CD4-positive, alpha-beta memory T cell (primary cell): ENCODE data around the gene PIP5KL1. TPM values are rescaled to one million over a fixed set of nuclear protein-coding genes. Genes with fewer than 3 reads are reported as not detected.
A peak's percentile ranks its signal among the peaks of the same experiment; 100 is the strongest.

Experiments used
- CTCF ChIA-PET: fragments of 350-600 bp; sonication (Branson Sonifier 250); formaldehyde crosslinking; loops from one replicate; lab custom pipeline; 2021; ENCODE audit warnings: inconsistent platforms; ENCODE audit not compliant: partially characterized antibody; lab: Charles Lee
- POLR2A ChIA-PET: fragments of 350-600 bp; sonication (Branson Sonifier 250); formaldehyde crosslinking; loops from one replicate; lab custom pipeline; 2021; ENCODE audit not compliant: partially characterized antibody; lab: Charles Lee
- DNase-seq, 5 donors: peaks; one replicate each; pipeline versions ENCODE4 v3.0.0 to v3.0.0-alpha.2; 2020 to 2022; ENCODE audit warnings: mixed read lengths in 1 of 5
- H3K27ac ChIP-seq: one replicate; pipeline ENCODE4 v1.7.0; 2013; ENCODE audit warnings: low read depth, low read length
- H3K27me3 ChIP-seq: 2 replicates; pipeline ENCODE4 v1.7.0; 2013; ENCODE audit warnings: mild to moderate bottlenecking, low read length, moderate library complexity; ENCODE audit not compliant: insufficient read depth
- H3K36me3 ChIP-seq: 2 replicates; pipeline ENCODE4 v1.7.0; 2013; ENCODE audit warnings: mild to moderate bottlenecking, low read length, moderate library complexity; ENCODE audit not compliant: insufficient read depth
- H3K4me1 ChIP-seq: 2 replicates; pipeline ENCODE4 v1.7.0; 2013; ENCODE audit warnings: mild to moderate bottlenecking, low read length, moderate library complexity; ENCODE audit not compliant: insufficient read depth
- H3K4me3 ChIP-seq, 2 donors: one replicate each; pipeline ENCODE4 v1.7.0; 2013; ENCODE audit warnings: low read length in 2 of 2, mild to moderate bottlenecking in 1 of 2
- H3K9me3 ChIP-seq, 2 donors: one replicate each; pipeline ENCODE4 v1.7.0; 2013; ENCODE audit warnings: low read length in 2 of 2, control low read depth in 1 of 2; ENCODE audit not compliant: control insufficient read depth in 1 of 2
- H3K27ac Mint-ChIP-seq, 7 donors: one replicate each; pipeline ENCODE4 v1.8.0; 2020 to 2021; ENCODE audit warnings: mixed read lengths in 7 of 7, mild to moderate bottlenecking in 6 of 7, inconsistent platforms in 3 of 7, moderate library complexity in 3 of 7
- H3K27me3 Mint-ChIP-seq, 2 donors: one replicate each; pipeline ENCODE4 v1.8.0; 2020 to 2021; ENCODE audit warnings: mixed read lengths in 2 of 2
- H3K36me3 Mint-ChIP-seq, 2 donors: one replicate each; pipeline ENCODE4 v1.8.0; 2020 to 2021; ENCODE audit warnings: mixed read lengths in 2 of 2, inconsistent platforms in 1 of 2, mild to moderate bottlenecking in 1 of 2
- H3K4me1 Mint-ChIP-seq, 4 donors: one replicate each; pipeline ENCODE4 v1.8.0; 2020 to 2021; ENCODE audit warnings: mixed read lengths in 4 of 4, mild to moderate bottlenecking in 1 of 4
- H3K4me3 Mint-ChIP-seq, 8 donors: one replicate each; pipeline ENCODE4 v1.8.0; 2020 to 2021; ENCODE audit warnings: mixed read lengths in 8 of 8, mild to moderate bottlenecking in 7 of 8, moderate library complexity in 6 of 8, inconsistent platforms in 3 of 8
- H3K9me3 Mint-ChIP-seq, 8 donors: one replicate each; pipeline ENCODE4 v1.8.0; 2020 to 2021; ENCODE audit warnings: mixed read lengths in 8 of 8, mild to moderate bottlenecking in 5 of 8, inconsistent platforms in 3 of 8, moderate library complexity in 1 of 8
- intact Hi-C: fragments of 100-400 bp; cut with micrococcal nuclease; formaldehyde crosslinking; loops from one replicate; pipeline ENCODE4 v1.15.1; 2023
- polyA plus RNA-seq, 2 donors: library from polyadenylated mRNA; unstranded; fragments of 300-500 nt; fragmentation: Illumina TruSeq; gene quantifications; one replicate each; pipeline ENCODE4 v1.2.3, GENCODE V29; 2021
- total RNA-seq, 2 experiments: library from RNA; stranded (reverse); gene quantifications; one replicate each; pipeline ENCODE4 v1.2.3, GENCODE V29; 2021

PIP5KL1 gene
- total and polyA plus RNA-seq, 4 experiments from 2014 or later: 0.26 to 1.8 (median 0.76) TPM

GRCh38 chr9:127958728-127959127, 28.2 kb upstream of the PIP5KL1 start:
- H3K27ac Mint-ChIP-seq: peak overlapping the region; percentile 79 to 97 (median 90)
- intact Hi-C loops: loop anchor here (5.0 kb wide), 1 partner anchor 124 kb away; no protein-coding TSS in a partner anchor
- peaks cover 30 to 56% of the 10 kb centered on the region in 2 donors for H3K36me3 Mint-ChIP-seq
- H3K27me3 ChIP-seq: no peaks in the 10 kb centered on the region
- no peak for DNase-seq
- H3K36me3 ChIP-seq: peaks cover 6% of the 10 kb centered on the region
- peaks cover 67 to 99% (median 84%) of the 10 kb centered on the region in 4 donors for H3K4me1 Mint-ChIP-seq
- H3K4me1 ChIP-seq: peaks cover 100% of the 10 kb centered on the region
- no peak overlapping the region for H3K4me3 ChIP-seq
- CTCF ChIA-PET: interaction anchor here (0.9 to 13.9 kb wide), 8 partner anchors 11 to 77 kb away, joined by 3 to 300 read pairs (median 4); partner anchors contain the start of gene DPM2
- POLR2A ChIA-PET: interaction anchor here (1.6 to 36.2 kb wide), 3 partner anchors 15 to 67 kb away, joined by 6 to 1317 read pairs (median 482); partner anchors contain the start of gene EEIG1
- H3K9me3 Mint-ChIP-seq: no peaks in the 10 kb centered on the region
- no peaks in the 10 kb centered on the region for H3K27me3 Mint-ChIP-seq
- H3K4me3 Mint-ChIP-seq: peak overlapping the region in 7 of 8 donors; percentile 6 to 72 (median 53)
- H3K27ac ChIP-seq: peak overlapping the region; percentile 14
- no peaks in the 10 kb centered on the region for H3K9me3 ChIP-seq

DNA sequence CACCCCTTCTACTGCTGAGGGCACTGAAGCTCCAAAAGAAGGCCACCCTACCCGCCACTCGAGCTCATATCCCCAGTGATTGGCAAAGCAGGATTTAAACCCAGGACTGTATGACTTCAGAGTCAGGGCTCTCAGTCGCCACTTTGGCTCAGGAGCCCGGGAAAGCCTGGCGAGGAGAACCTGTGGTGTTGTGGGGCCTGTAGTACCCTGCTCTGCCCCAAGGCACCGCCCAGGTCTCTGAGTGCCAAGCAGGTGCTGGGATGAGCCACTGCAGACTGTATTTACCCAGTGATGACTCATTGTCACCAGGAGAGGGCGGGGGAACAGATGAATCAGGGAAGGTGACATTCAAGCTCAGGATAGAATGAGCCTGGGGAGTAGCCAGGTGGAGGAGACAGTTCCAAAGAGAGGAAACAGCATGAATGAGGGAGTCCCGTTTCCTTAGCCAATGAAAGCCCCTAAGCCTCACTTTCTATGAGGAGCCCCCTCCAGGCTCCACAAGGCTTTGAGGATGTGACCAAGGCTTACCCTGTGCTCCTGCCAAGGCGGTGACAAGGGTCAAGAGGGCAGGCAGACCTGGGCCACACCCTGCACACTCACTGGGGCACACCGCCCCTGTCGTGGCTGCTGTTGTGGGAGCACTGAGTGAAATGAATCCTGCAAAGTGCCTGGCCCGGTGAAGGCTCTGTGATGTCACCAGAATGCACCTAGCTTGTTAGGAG, 24.9 kb upstream of the PIP5KL1 start:
- H3K27ac ChIP-seq: peak overlapping the region; percentile 57
- Mint-ChIP-seq H3K9me3 (no peaks in the 10 kb centered on the region), H3K4me1 (peaks cover 48 to 92% (median 76%) of the 10 kb centered on the region in 4 donors), H3K36me3 (peaks cover 14 to 46% of the 10 kb centered on the region in 2 donors), H3K27me3 (no peaks in the 10 kb centered on the region), H3K27ac (peak overlapping the region; percentile 86 to 97 (median 93)), H3K4me3 (peak overlapping the region; percentile 43 to 80 (median 80))
- ChIA-PET POLR2A (interaction anchor here (0.9 to 36.2 kb wide), 11 partner anchors 9 to 117 kb away, joined by 3 to 1317 read pairs (median 6); partner anchors contain the start of genes EEIG1, NAIF1 and SLC25A25), CTCF (interaction anchor here (0.7 to 13.9 kb wide), 28 partner anchors 10 to 161 kb away, joined by 3 to 300 read pairs (median 6); partner anchors contain the start of genes DPM2, EEIG1, PIP5KL1 and SLC25A25)
- peak; percentile 72 to 94 (median 73) for DNase-seq
- H3K27me3 ChIP-seq: no peaks in the 10 kb centered on the region
- no peaks in the 10 kb centered on the region for H3K9me3 ChIP-seq
- H3K4me3 ChIP-seq: peak overlapping the region in 1 of 2 donors; percentile 2
- intact Hi-C loops: loop anchor here (1.0 to 5.0 kb wide), 4 partner anchors 15 to 127 kb away; no protein-coding TSS in a partner anchor
- peaks cover 19% of the 10 kb centered on the region for H3K36me3 ChIP-seq
- peaks cover 97% of the 10 kb centered on the region for H3K4me1 ChIP-seq

DNA sequence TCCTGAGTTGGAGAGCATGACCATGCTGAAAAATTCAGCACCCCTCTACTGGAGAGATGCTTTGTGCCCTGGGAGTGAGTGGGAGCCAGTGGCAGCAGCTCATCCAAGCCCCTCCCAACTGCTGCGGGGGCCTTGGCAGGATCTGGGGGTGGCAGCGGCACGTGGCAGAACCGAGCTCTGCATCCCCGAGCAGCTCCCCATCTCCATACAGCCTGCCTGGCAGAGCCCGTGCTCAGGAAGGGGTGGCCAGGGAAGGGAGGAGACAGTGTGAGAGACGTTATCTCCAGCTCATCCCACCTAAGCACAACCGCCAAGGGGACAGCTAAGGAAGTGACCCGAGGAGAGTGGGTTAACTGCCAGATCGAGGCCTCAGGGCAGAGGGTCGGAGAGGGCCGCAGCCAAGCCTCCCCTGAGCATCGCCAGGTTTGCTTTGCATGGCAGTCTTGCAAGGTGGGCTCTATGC, 24.3 kb upstream of the PIP5KL1 start:
- intact Hi-C loops: loop anchor here (1.0 to 5.0 kb wide), 4 partner anchors 15 to 127 kb away; no protein-coding TSS in a partner anchor
- Histone ChIP-seq H3K4me1 (peaks cover 97% of the 10 kb centered on the region), H3K36me3 (peaks cover 24% of the 10 kb centered on the region), H3K4me3 (peak overlapping the region in 1 of 2 donors; percentile 2), H3K9me3 (no peaks in the 10 kb centered on the region), H3K27me3 (no peaks in the 10 kb centered on the region), H3K27ac (peak overlapping the region; percentile 57)
- ChIA-PET CTCF (interaction anchor here (0.7 to 13.9 kb wide), 25 partner anchors 9 to 162 kb away, joined by 3 to 300 read pairs (median 6); partner anchors contain the start of genes DPM2, EEIG1, PIP5KL1 and SLC25A25), POLR2A (interaction anchor here (0.9 to 36.2 kb wide), 11 partner anchors 9 to 138 kb away, joined by 3 to 1317 read pairs (median 6); partner anchors contain the start of genes EEIG1, NAIF1 and SLC25A25)
- H3K9me3 Mint-ChIP-seq: no peaks in the 10 kb centered on the region
- H3K4me3 Mint-ChIP-seq: peak overlapping the region; percentile 43 to 80 (median 66)
- H3K27ac Mint-ChIP-seq: peak overlapping the region; percentile 86 to 97 (median 93)
- H3K27me3 Mint-ChIP-seq: no peaks in the 10 kb centered on the region
- peaks cover 10 to 46% of the 10 kb centered on the region in 2 donors for H3K36me3 Mint-ChIP-seq
- peaks cover 46 to 92% (median 75%) of the 10 kb centered on the region in 4 donors for H3K4me1 Mint-ChIP-seq
- peak in 1 of 5 donors; percentile 40 for DNase-seq

DNA sequence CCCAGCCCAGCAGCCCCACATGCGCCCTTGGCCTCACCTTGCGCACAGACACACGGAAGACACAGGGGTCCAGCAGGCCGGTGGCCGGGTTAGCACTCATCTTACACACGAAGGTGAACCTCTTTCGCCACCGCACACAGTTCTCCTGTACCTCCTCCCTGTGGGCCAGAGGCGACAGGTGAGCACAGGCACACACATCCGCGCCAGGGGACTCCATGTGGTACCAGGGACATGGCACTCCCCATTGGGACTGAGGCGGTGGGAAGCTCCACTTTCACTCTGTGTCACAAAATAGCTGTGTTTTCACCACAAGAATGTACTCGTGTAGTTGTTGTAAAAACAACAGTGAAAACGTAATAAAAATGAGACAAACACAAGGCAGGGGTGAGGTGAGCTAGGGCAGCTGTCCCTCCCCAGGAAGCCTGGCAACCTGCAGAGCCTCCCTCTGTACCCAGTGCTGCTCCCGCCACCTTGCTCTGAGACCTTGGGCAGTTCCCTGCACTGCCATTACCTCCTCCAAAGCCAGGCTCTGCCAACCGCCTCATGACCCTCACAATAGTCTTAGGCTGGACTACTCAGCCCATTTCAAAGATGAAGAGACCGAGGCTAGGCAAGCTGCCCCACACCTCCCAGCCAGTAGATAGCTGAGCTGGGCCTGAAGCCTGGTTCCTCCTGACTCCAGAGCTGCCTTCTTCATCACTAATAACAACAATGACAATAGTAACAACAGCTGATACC, 23.4 kb upstream of the PIP5KL1 start:
- no peaks in the 10 kb centered on the region for H3K27me3 Mint-ChIP-seq
- DNase-seq: peak in 1 of 5 donors; percentile 37
- ChIA-PET CTCF (interaction anchor here (0.7 to 13.9 kb wide), 12 partner anchors 9 to 163 kb away, joined by 3 to 300 read pairs (median 18); partner anchors contain the start of genes DPM2 and EEIG1), POLR2A (interaction anchor here (1.0 to 36.2 kb wide), 7 partner anchors 11 to 139 kb away, joined by 3 to 1317 read pairs (median 23); partner anchors contain the start of gene EEIG1)
- H3K9me3 Mint-ChIP-seq: no peaks in the 10 kb centered on the region
- intact Hi-C loops: loop anchor here (2.0 kb wide), 1 partner anchor 73 kb away; no protein-coding TSS in a partner anchor
- peak overlapping the region; percentile 45 to 80 (median 57) for H3K4me3 Mint-ChIP-seq
- H3K4me1 Mint-ChIP-seq: peaks cover 37 to 88% (median 66%) of the 10 kb centered on the region in 4 donors
- peaks cover 95% of the 10 kb centered on the region for H3K4me1 ChIP-seq
- H3K36me3 ChIP-seq: peaks cover 30% of the 10 kb centered on the region
- peak overlapping the region; percentile 83 to 97 (median 93) for H3K27ac Mint-ChIP-seq
- peak overlapping the region; percentile 57 for H3K27ac ChIP-seq
- no peaks in the 10 kb centered on the region for H3K9me3 ChIP-seq
- H3K4me3 ChIP-seq: no peak overlapping the region
- no peaks in the 10 kb centered on the region for H3K27me3 ChIP-seq
- H3K36me3 Mint-ChIP-seq: peaks cover 7 to 37% of the 10 kb centered on the region in 2 donors

- H3K27ac Mint-ChIP-seq: peak overlapping the region in 6 of 7 donors; percentile 75 to 97 (median 91)
- no peaks in the 10 kb centered on the region for H3K27me3 Mint-ChIP-seq
- DNase-seq: no peak
- ChIA-PET POLR2A (interaction anchor here (1.3 to 36.2 kb wide), 6 partner anchors 11 to 115 kb away, joined by 4 to 1317 read pairs (median 144); partner anchors contain the start of genes EEIG1 and SLC25A25), CTCF (interaction anchor here (3.2 to 13.9 kb wide), 4 partner anchors 12 to 83 kb away, joined by 15 to 300 read pairs (median 82); partner anchors contain the start of genes DPM2 and EEIG1)
- Histone ChIP-seq H3K4me1 (peaks cover 91% of the 10 kb centered on the region), H3K27me3 (no peaks in the 10 kb centered on the region), H3K4me3 (no peak overlapping the region), H3K36me3 (peaks cover 37% of the 10 kb centered on the region), H3K27ac (no peak overlapping the region), H3K9me3 (no peaks in the 10 kb centered on the region)
- peaks cover 37 to 87% (median 64%) of the 10 kb centered on the region in 4 donors for H3K4me1 Mint-ChIP-seq
- intact Hi-C loops: no loop called here
- H3K4me3 Mint-ChIP-seq: peak overlapping the region in 3 of 8 donors; percentile 10 to 80 (median 38)
- H3K36me3 Mint-ChIP-seq: peaks cover 10 to 41% of the 10 kb centered on the region in 2 donors
- H3K9me3 Mint-ChIP-seq: no peaks in the 10 kb centered on the region
Observed at GRCh38 chr9:127953154-127953553, 22.6 kb upstream of the PIP5KL1 start.
